Measurements from ENCODE around the gene BNC2.

BNC2 gene

DNA sequence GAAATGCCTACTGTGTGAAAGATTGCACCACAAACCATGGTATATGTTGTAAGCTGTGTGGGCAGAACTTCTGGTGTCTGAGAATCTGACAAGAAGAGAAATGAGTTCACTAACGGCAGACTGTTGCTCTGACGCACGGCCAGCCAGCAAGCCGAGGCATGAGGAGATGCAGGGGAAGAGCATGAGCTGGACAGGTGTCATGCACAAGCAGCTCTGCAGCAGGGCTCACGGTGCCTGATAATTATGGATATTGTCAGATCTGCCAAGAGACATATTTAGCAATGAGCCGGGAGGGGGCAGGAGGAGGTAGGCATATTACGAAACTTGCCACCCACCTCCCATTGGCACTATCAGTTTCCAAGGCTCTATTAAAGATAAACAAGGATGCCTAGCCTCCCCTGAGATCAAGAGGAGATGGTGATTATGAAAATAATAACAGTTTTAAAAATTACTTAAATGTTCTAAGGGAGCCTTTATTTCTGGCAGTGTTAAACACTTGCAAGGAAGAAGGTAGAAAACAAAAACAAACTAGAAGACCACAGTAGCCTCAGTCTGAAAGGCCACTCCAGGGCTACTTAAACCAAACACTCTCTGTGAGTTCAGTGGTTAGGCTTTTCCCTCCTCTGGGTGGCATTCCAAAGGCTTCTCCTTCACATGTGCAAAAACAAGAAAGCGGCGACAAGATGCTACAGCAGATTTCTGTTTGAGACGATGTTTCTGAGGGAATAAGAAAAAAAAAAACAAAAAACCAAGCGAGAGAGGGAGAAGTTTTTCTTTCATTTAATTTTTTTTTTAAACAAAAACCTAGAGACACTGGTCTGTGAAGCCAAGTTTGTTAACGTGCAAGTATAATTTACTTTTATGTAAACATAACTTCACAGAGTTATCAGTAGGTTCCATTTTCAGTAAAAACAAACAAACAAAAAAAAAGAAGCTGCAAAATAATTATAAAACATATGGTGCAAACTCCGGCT, 339.5 kb downstream of the BNC2 start:
- Mint-ChIP-seq H3K9me3 (ENCODE audit: low read depth) (no peaks in the 10 kb centered on the region), H3K36me3 (no peaks in the 10 kb centered on the region), H3K4me3 (no peak overlapping the region), H3K4me1 (ENCODE audit: low read depth) (no peaks in the 10 kb centered on the region), H3K27me3 (no peaks in the 10 kb centered on the region), H3K27ac (no peak overlapping the region)

DNA sequence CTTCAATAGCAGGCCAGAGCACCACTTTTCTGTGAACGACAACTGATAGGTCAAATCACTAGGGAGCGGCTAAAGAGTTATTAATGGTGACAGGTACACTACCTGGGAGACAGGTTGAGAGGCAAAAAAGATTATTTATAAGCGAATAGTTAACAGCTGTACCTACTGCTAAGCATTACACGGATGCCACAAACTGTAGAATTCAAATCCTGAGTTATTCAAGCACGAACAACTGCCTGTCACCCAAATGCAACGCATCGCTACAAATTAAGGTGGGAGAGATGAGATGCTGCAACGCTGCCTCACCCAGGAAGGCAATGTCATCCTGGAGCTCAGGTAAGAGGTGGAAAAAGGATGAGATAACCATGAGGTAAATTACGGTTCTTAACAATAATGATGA, 342.9 kb downstream of the BNC2 start:
- H3K4me3 Mint-ChIP-seq: no peak overlapping the region
- H3K9me3 Mint-ChIP-seq (ENCODE audit: low read depth): no peaks in the 10 kb centered on the region
- H3K4me1 Mint-ChIP-seq (ENCODE audit: low read depth): no peaks in the 10 kb centered on the region
- H3K36me3 Mint-ChIP-seq: no peaks in the 10 kb centered on the region
- no peak overlapping the region for H3K27ac Mint-ChIP-seq
- peaks cover 3% of the 10 kb centered on the region for H3K27me3 Mint-ChIP-seq

GRCh38 chr9:16526380-16526779, 344.1 kb downstream of the BNC2 start:
- H3K36me3 Mint-ChIP-seq: no peaks in the 10 kb centered on the region
- H3K9me3 Mint-ChIP-seq (ENCODE audit: low read depth): no peaks in the 10 kb centered on the region
- H3K27me3 Mint-ChIP-seq: peaks cover 6% of the 10 kb centered on the region
- H3K4me1 Mint-ChIP-seq (ENCODE audit: low read depth): no peaks in the 10 kb centered on the region
- H3K4me3 Mint-ChIP-seq: no peak overlapping the region
- H3K27ac Mint-ChIP-seq: no peak overlapping the region

DNA sequence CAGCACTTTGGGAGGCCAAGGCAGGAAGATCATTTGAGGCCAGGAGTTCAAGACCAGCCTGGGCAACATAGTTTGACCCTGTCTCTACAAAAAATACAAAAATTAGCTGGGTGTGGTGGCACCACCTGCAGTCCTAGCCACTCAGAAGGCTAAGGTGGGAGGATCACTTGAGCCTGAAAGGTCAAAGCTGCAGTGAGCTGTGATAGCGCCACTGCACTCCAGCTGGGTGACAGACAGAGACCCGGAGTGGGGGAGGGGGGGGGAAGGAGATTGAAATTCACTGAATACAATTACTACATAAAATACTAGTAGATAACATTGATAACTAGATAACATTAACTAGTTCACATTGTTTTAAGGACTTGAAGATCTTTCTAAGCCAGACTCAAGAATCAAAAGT, 345.6 kb downstream of the BNC2 start:
- Mint-ChIP-seq H3K4me1 (ENCODE audit: low read depth) (no peaks in the 10 kb centered on the region), H3K4me3 (no peak overlapping the region), H3K27me3 (peaks cover 6% of the 10 kb centered on the region), H3K9me3 (ENCODE audit: low read depth) (no peaks in the 10 kb centered on the region), H3K36me3 (no peaks in the 10 kb centered on the region), H3K27ac (no peak overlapping the region)

- no peaks in the 10 kb centered on the region for H3K9me3 Mint-ChIP-seq (ENCODE audit: low read depth)
- no peaks in the 10 kb centered on the region for H3K4me1 Mint-ChIP-seq (ENCODE audit: low read depth)
- peaks cover 6% of the 10 kb centered on the region for H3K27me3 Mint-ChIP-seq
- no peaks in the 10 kb centered on the region for H3K36me3 Mint-ChIP-seq
- no peak overlapping the region for H3K27ac Mint-ChIP-seq
- no peak overlapping the region for H3K4me3 Mint-ChIP-seq
These were observed 346.4 kb downstream of the BNC2 start for GRCh38 chr9:16524078-16524477.

GRCh38 chr9:16521868-16522411, 348.5 kb downstream of the BNC2 start:
- no peaks in the 10 kb centered on the region for H3K4me1 Mint-ChIP-seq (ENCODE audit: low read depth)
- H3K27me3 Mint-ChIP-seq: peaks cover 6% of the 10 kb centered on the region
- H3K27ac Mint-ChIP-seq: no peak overlapping the region
- no peak overlapping the region for H3K4me3 Mint-ChIP-seq
- H3K36me3 Mint-ChIP-seq: no peaks in the 10 kb centered on the region
- H3K9me3 Mint-ChIP-seq (ENCODE audit: low read depth): no peaks in the 10 kb centered on the region

DNA sequence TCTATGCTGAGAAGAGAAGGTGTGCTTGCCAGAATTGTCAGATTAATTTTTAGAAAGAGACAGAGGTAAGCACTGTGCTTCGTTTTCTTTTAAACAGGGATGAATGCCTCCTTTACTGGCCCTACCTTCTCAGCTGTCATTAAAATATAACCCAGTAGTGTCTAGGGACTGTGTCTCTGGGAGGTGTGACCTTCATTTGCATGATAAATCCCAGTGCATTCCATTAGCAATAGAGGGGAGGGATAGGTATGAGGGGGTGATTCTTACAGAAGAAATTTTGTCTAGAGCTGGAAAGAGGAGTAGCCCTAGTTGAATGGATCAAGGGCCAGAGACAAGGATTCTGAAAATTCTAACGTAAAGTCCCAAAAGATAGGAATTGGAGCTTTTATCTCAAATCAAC, 351.5 kb downstream of the BNC2 start:
- no peak overlapping the region for H3K4me3 Mint-ChIP-seq
- no peaks in the 10 kb centered on the region for H3K36me3 Mint-ChIP-seq
- peaks cover 6% of the 10 kb centered on the region for H3K27me3 Mint-ChIP-seq
- H3K9me3 Mint-ChIP-seq (ENCODE audit: low read depth): no peaks in the 10 kb centered on the region
- no peak overlapping the region for H3K27ac Mint-ChIP-seq
- no peaks in the 10 kb centered on the region for H3K4me1 Mint-ChIP-seq (ENCODE audit: low read depth)

GRCh38 chr9:16516891-16517290, 353.6 kb downstream of the BNC2 start:
- H3K27me3 Mint-ChIP-seq: peaks cover 2% of the 10 kb centered on the region
- no peak overlapping the region for H3K4me3 Mint-ChIP-seq
- no peaks in the 10 kb centered on the region for H3K36me3 Mint-ChIP-seq
- no peaks in the 10 kb centered on the region for H3K9me3 Mint-ChIP-seq (ENCODE audit: low read depth)
- no peak overlapping the region for H3K27ac Mint-ChIP-seq
- no peaks in the 10 kb centered on the region for H3K4me1 Mint-ChIP-seq (ENCODE audit: low read depth)

- Mint-ChIP-seq H3K9me3 (ENCODE audit: low read depth) (no peaks in the 10 kb centered on the region), H3K27ac (no peak overlapping the region), H3K4me3 (no peak overlapping the region), H3K4me1 (ENCODE audit: low read depth) (no peaks in the 10 kb centered on the region), H3K27me3 (no peaks in the 10 kb centered on the region), H3K36me3 (no peaks in the 10 kb centered on the region)
These were observed 354.6 kb downstream of the BNC2 start for GRCh38 chr9:16515879-16516301.

DNA sequence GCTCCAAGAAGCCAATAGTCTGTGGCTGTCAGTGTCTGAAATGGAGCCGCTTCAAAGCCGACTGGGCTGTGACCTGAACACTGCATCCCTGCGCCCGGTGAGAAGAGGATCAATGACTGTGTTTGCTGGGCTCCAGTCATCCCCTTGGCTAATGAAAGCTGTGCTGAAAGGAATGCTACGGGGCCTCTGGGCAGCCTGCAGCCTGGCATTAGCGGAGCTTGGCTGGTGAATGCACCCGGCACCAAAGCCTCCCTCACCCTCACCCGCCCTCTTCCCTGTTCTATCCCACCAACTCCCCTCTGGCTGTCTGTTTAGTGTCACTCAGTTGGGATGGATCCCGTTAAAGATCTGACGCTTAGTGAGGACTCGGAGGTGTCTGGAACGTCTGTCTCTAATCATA, 355.3 kb downstream of the BNC2 start:
- Mint-ChIP-seq H3K4me3 (no peak overlapping the region), H3K27me3 (no peaks in the 10 kb centered on the region), H3K36me3 (no peaks in the 10 kb centered on the region), H3K4me1 (ENCODE audit: low read depth) (no peaks in the 10 kb centered on the region), H3K9me3 (ENCODE audit: low read depth) (no peaks in the 10 kb centered on the region), H3K27ac (no peak overlapping the region)

- Mint-ChIP-seq H3K27ac (no peak overlapping the region), H3K9me3 (ENCODE audit: low read depth) (no peaks in the 10 kb centered on the region), H3K4me3 (no peak overlapping the region), H3K4me1 (ENCODE audit: low read depth) (no peaks in the 10 kb centered on the region), H3K27me3 (no peaks in the 10 kb centered on the region), H3K36me3 (no peaks in the 10 kb centered on the region)
These were observed 356.3 kb downstream of the BNC2 start for GRCh38 chr9:16514131-16514530.

- no peaks in the 10 kb centered on the region for H3K27me3 Mint-ChIP-seq
- H3K27ac Mint-ChIP-seq: no peak overlapping the region
- H3K9me3 Mint-ChIP-seq (ENCODE audit: low read depth): no peaks in the 10 kb centered on the region
- H3K4me3 Mint-ChIP-seq: no peak overlapping the region
- no peaks in the 10 kb centered on the region for H3K4me1 Mint-ChIP-seq (ENCODE audit: low read depth)
- no peaks in the 10 kb centered on the region for H3K36me3 Mint-ChIP-seq
These were observed 358.2 kb downstream of the BNC2 start for GRCh38 chr9:16512281-16512680.

DNA sequence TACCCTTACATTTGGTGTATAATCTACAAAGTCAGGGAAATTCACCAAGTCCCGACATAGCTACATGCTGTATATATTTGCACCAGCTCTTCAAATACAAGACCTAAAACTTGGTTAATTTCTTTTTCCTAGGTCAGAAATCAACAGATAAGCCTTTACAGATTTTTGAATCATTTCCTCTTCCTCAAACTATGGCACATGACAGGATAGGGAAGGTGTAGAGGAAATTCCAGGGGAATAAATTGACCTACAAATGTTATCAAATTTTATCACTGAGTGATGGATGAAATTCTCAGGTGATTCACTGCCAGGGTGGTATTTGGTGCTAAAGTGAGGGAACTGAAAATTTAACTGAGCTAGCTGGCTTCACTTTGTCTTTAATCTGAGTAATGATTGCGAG, 360.0 kb downstream of the BNC2 start:
- Mint-ChIP-seq H3K27ac (no peak overlapping the region), H3K27me3 (no peaks in the 10 kb centered on the region), H3K4me1 (ENCODE audit: low read depth) (no peaks in the 10 kb centered on the region), H3K4me3 (no peak overlapping the region), H3K36me3 (no peaks in the 10 kb centered on the region), H3K9me3 (ENCODE audit: low read depth) (no peaks in the 10 kb centered on the region)

DNA sequence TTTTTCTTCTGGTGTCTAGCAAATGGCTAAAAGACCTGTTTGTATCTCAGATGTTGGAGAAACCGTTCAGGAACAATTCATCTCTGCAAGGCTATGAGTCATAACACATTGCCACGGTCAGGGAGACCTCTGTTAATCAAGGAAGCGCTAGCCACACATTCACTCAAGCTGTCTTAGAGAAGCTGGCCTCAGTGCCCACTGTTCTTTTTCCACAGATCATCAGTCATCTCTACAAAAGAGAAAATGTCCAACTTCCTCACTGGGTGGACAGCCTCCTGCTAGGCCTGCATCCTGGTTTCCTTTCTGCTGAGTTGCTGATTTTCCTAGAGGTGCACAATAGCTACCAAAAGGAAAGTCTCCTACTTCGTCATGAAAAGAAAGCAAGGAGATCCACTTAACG, 360.5 kb downstream of the BNC2 start:
- Mint-ChIP-seq H3K27ac (no peak overlapping the region), H3K27me3 (no peaks in the 10 kb centered on the region), H3K4me3 (no peak overlapping the region), H3K4me1 (ENCODE audit: low read depth) (no peaks in the 10 kb centered on the region), H3K36me3 (no peaks in the 10 kb centered on the region), H3K9me3 (ENCODE audit: low read depth) (no peaks in the 10 kb centered on the region)

GRCh38 chr9:16505199-16505598, 365.3 kb downstream of the BNC2 start:
- H3K4me3 Mint-ChIP-seq: no peak overlapping the region
- H3K9me3 Mint-ChIP-seq (ENCODE audit: low read depth): no peaks in the 10 kb centered on the region
- no peaks in the 10 kb centered on the region for H3K4me1 Mint-ChIP-seq (ENCODE audit: low read depth)
- H3K27me3 Mint-ChIP-seq: peaks cover 1% of the 10 kb centered on the region
- no peak overlapping the region for H3K27ac Mint-ChIP-seq
- no peaks in the 10 kb centered on the region for H3K36me3 Mint-ChIP-seq

DNA sequence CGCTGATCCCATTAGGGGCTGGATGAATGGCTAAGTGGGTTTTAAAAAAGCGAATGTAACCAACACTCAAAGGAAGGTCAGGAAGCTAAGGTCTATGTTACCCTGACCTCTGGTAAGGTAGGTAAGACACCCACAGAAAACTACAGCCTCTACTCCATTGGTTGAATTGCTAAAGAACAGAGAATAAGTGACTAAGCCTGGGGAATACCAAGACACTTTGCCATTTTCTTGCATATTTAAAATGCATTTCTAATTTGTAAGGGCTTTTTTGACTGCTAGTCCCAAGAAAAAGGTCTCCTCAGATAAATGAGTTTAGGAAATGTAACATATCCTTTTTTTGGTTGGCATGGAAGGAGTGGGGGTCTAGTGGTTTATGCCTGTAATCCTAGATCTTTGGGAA, 368.7 kb downstream of the BNC2 start:
- Mint-ChIP-seq H3K36me3 (no peaks in the 10 kb centered on the region), H3K9me3 (ENCODE audit: low read depth) (no peaks in the 10 kb centered on the region), H3K27me3 (peaks cover 1% of the 10 kb centered on the region), H3K27ac (no peak overlapping the region), H3K4me1 (ENCODE audit: low read depth) (no peaks in the 10 kb centered on the region), H3K4me3 (no peak overlapping the region)
